ENCODE results near the gene TCN1. TPM values are rescaled to one million over a fixed set of nuclear protein-coding genes. Genes with fewer than 3 reads are reported as not detected.
A peak's percentile ranks its signal among the peaks of the same experiment; 100 is the strongest.

The TCN1 gene
- total and polyA plus RNA-seq, 9 of the 15 experiments (the other 6 are each of a cell fraction or from before 2014, with no cell fraction given) = 0.63 to 25.9 (median 8.0) TPM

DNA sequence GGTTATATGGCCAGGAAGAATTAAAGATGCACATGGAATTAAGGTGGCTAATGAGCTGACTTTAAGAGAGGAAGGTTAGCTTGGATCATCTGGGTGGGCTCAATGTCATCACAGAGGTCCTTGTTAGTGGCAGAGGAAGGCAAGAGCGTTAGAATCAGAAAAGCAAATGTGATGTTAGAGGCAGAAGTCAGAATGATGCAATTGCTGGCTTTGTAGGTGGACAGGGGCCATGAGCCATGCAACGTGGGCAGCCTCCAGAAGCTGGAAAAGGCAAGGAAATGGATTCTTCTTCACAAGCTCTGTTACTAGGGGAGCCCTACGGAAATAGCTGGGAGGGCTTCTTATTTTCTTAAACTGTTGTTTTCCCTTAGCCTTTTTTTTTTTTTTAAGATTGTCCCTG, 18.7 kb downstream of the TCN1 start:
- Histone ChIP-seq H4K20me1 (replicated peaks; ENCODE audit: control insufficient read depth, insufficient read depth, low read length) (no peaks in the 10 kb centered on the region), H3K27ac (ENCODE audit: extremely low read depth, low read depth, low read length) (peak overlapping the region; percentile 12; the same call in 1 of the 3 replicates), H3K4me2 (ENCODE audit: insufficient read depth, low read length) (no peak overlapping the region), H3K79me2 (ENCODE audit: control insufficient read depth, insufficient read depth, low read length) (no peaks in the 10 kb centered on the region), H3K36me3 (ENCODE audit: control insufficient read depth, insufficient read depth, low read length) (no peaks in the 10 kb centered on the region), H3K4me1 (replicated peaks in 1 of 2; ENCODE audit: control insufficient read depth in 2 of 2, insufficient read depth in 2 of 2, low read length in 2 of 2) (peaks cover 4 to 31% of the 10 kb centered on the region in 2 experiments; a peak in 3 of 5 replicates), H3K9me3 (replicated peaks; ENCODE audit: control insufficient read depth, insufficient read depth, low read depth, low read length) (0 out of 2 replicates have a peak, but pooled peaks cover 2% of the 10 kb centered on the region), H3K9me1 (ENCODE audit: control insufficient read depth, insufficient read depth, low read length) (no peaks in the 10 kb centered on the region), H3K27me3 (ENCODE audit: control insufficient read depth in 2 of 2, insufficient read depth in 2 of 2, low read length in 2 of 2) (no peaks in the 10 kb centered on the region), H3K9ac (ENCODE audit: insufficient read depth in 1 of 2, low read depth in 2 of 2, low read length in 2 of 2) (no peak overlapping the region), H2AFZ (ENCODE audit: low read depth, low read length) (peak overlapping the region; percentile 84), H3K4me3 (no peak overlapping the region)
- intact Hi-C loops (cut with micrococcal nuclease) (no loop called here), in situ Hi-C loops (cut with MboI) (no loop called here)
- POLR2A ChIA-PET = no interaction called here
- no peak for ATAC-seq
- no peak for DNase-seq (ENCODE audit: extremely low read depth in 1 of 4, low spot score in 3 of 4)
- TF ChIP-seq ZNF584 (CRISPR knock-in tag; IDR thresholded peaks at IDR 0.05; ENCODE audit: low read depth) = no peak
- TF ChIP-seq CEBPG (CRISPR knock-in tag; IDR thresholded peaks at IDR 0.05) = peak; percentile 55; the same call in 1 of the 2 replicates
- TF ChIP-seq CEBPG (tag; conservative IDR thresholded peaks at IDR 0.05 in 1 of 2, IDR thresholded peaks at IDR 0.05 in 1 of 2) = peak in 1 of 2 experiments; percentile 28; a peak in 1 of 4 replicates
- TF ChIP-seq ATF3 (IDR thresholded peaks at IDR 0.05) = peak; percentile 62
- no peak for TF ChIP-seq ATF3 (CRISPR knock-in tag; conservative IDR thresholded peaks at IDR 0.05)
- WGBS (ENCODE audit: insufficient coverage, low coverage, missing lambda C conversion rate) = 79% methylated on average over 3 of the region's 3 CpGs
- no TSS peak for BruUV-seq (replicated peaks)
- CTCF ChIA-PET (ENCODE audit: low intra/inter-chr PET ratio) = no interaction called here
- no peak for FAIRE-seq

Measured in K562 (cell line).